ENCODE measurements around the gene CUL9.

The CUL9 gene

DNA sequence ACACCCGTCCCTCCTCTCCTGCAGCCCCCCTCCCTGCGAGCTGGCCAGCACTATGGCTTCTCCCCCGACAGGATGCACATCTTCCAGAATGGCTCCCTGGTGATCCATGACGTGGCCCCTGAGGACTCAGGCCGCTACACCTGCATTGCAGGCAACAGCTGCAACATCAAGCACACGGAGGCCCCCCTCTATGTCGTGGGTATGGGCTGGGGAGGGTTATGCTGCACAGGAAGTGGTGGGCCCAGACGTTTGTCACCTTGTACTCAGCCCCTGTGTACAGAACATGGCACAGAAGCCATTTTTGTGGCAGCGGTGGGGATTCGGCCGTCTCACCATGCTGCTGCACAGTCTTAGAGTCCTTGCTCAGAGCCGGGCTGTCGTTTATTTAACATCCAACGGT is 39.9 kb upstream of the CUL9 start:
- Histone ChIP-seq H3K27me3 (ENCODE audit: insufficient read depth, low read length, poor library complexity) (no peaks in the 10 kb centered on the region), H3K27ac (ENCODE audit: low read length) (peak overlapping the region; percentile 97), H3K9ac (ENCODE audit: low read depth, low read length) (peak overlapping the region; percentile 70), H2AFZ (ENCODE audit: low read depth, low read length) (peak overlapping the region; percentile 90), H3K9me3 (ENCODE audit: insufficient read depth, low read length, severe bottlenecking) (no peaks in the 10 kb centered on the region), H3K4me1 (ENCODE audit: insufficient read depth, low read length) (peaks cover 31% of the 10 kb centered on the region), H3K79me2 (ENCODE audit: insufficient read depth, low read length) (no peaks in the 10 kb centered on the region), H3K36me3 (ENCODE audit: insufficient read depth, low read length) (peaks cover 37% of the 10 kb centered on the region), H3K4me3 (ENCODE audit: low read depth in 1 of 2, low read length in 2 of 2) (peak overlapping the region; percentile 5 to 53; a peak in 3 of 4 replicates), H4K20me1 (ENCODE audit: insufficient read depth, low read length) (no peaks in the 10 kb centered on the region), H3K4me2 (ENCODE audit: insufficient read depth, low read length) (peak overlapping the region; percentile 73)
- peak; percentile 93 for DNase-seq
- ATAC-seq (ENCODE audit: insufficient read depth, low read depth) = peak; percentile 92
- TF ChIP-seq, protein P1, sequence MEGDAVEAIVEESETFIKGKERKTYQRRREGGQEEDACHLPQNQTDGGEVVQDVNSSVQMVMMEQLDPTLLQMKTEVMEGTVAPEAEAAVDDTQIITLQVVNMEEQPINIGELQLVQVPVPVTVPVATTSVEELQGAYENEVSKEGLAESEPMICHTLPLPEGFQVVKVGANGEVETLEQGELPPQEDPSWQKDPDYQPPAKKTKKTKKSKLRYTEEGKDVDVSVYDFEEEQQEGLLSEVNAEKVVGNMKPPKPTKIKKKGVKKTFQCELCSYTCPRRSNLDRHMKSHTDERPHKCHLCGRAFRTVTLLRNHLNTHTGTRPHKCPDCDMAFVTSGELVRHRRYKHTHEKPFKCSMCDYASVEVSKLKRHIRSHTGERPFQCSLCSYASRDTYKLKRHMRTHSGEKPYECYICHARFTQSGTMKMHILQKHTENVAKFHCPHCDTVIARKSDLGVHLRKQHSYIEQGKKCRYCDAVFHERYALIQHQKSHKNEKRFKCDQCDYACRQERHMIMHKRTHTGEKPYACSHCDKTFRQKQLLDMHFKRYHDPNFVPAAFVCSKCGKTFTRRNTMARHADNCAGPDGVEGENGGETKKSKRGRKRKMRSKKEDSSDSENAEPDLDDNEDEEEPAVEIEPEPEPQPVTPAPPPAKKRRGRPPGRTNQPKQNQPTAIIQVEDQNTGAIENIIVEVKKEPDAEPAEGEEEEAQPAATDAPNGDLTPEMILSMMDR (IDR thresholded peaks at IDR 0.05; ENCODE audit: borderline replicate concordance, extremely low read depth, low read length, poor library complexity, severe bottlenecking) = no peak
- no peak for TF ChIP-seq EZH2 (IDR thresholded peaks at IDR 0.05; ENCODE audit: borderline replicate concordance, low read depth, low read length, severe bottlenecking)

DNA sequence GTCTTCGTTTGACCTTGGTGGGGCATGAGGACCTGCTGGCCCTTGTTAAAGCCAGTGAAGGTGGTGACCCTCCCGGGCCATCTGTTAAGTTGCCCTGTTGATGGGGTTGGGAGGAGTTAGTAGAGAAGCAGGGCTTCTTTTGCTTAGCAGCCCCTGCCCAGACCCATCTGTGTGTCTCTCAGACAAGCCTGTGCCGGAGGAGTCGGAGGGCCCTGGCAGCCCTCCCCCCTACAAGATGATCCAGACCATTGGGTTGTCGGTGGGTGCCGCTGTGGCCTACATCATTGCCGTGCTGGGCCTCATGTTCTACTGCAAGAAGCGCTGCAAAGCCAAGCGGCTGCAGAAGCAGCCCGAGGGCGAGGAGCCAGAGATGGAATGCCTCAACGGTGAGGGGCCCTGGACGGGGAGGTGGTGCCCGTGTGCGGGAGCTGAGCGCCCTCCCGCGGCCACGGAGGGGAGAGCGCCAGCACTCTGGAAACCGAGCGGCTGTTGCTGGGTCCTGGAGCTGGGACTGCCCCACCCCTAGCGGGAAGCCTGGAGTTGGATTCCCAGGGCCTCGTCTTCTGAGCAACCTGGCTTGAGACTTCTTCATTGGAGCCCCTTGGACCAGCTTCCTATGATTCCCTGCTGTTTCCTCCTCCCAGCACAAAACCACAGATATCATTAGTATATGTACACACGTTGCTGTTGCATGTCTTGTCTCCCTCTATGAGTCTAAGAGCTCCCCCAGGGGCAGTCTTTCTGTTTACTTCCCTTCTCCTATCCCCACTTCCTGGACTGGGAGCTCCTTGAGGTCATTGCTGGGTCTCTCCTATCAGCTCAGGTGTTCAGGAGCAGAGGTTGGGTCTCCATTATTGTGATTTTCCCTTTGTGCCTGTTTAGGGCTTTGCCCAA is 38.5 kb upstream of the CUL9 start:
- Histone ChIP-seq H3K9me3 (ENCODE audit: insufficient read depth, low read length, severe bottlenecking) (no peaks in the 10 kb centered on the region), H3K9ac (ENCODE audit: low read depth, low read length) (peak overlapping the region; percentile 70), H3K27me3 (ENCODE audit: insufficient read depth, low read length, poor library complexity) (no peaks in the 10 kb centered on the region), H4K20me1 (ENCODE audit: insufficient read depth, low read length) (no peaks in the 10 kb centered on the region), H2AFZ (ENCODE audit: low read depth, low read length) (peak overlapping the region; percentile 90), H3K4me1 (ENCODE audit: insufficient read depth, low read length) (peaks cover 31% of the 10 kb centered on the region), H3K79me2 (ENCODE audit: insufficient read depth, low read length) (no peaks in the 10 kb centered on the region), H3K4me3 (ENCODE audit: low read depth in 1 of 2, low read length in 2 of 2) (peak overlapping the region in 1 of 2 experiments; percentile 53; a peak in 2 of 4 replicates), H3K4me2 (ENCODE audit: insufficient read depth, low read length) (peak overlapping the region; percentile 73), H3K27ac (ENCODE audit: low read length) (peak overlapping the region; percentile 97), H3K36me3 (ENCODE audit: insufficient read depth, low read length) (peaks cover 43% of the 10 kb centered on the region)
- DNase-seq = peak; percentile 87
- ATAC-seq (ENCODE audit: insufficient read depth, low read depth) = peak; percentile 70
- no peak for TF ChIP-seq EZH2 (IDR thresholded peaks at IDR 0.05; ENCODE audit: borderline replicate concordance, low read depth, low read length, severe bottlenecking)
- TF ChIP-seq, protein P1 (IDR thresholded peaks at IDR 0.05; ENCODE audit: borderline replicate concordance, extremely low read depth, low read length, poor library complexity, severe bottlenecking) = peak; percentile 99

GRCh38 chr6:43144879-43145278 is 37.1 kb upstream of the CUL9 start:
- Histone ChIP-seq H2AFZ (ENCODE audit: low read depth, low read length) (no peak overlapping the region), H3K9me3 (ENCODE audit: insufficient read depth, low read length, severe bottlenecking) (no peaks in the 10 kb centered on the region), H3K27me3 (ENCODE audit: insufficient read depth, low read length, poor library complexity) (no peaks in the 10 kb centered on the region), H3K4me1 (ENCODE audit: insufficient read depth, low read length) (peaks cover 31% of the 10 kb centered on the region), H4K20me1 (ENCODE audit: insufficient read depth, low read length) (no peaks in the 10 kb centered on the region), H3K4me3 (ENCODE audit: low read depth in 1 of 2, low read length in 2 of 2) (no peak overlapping the region), H3K9ac (ENCODE audit: low read depth, low read length) (no peak overlapping the region), H3K4me2 (ENCODE audit: insufficient read depth, low read length) (no peak overlapping the region), H3K79me2 (ENCODE audit: insufficient read depth, low read length) (no peaks in the 10 kb centered on the region), H3K27ac (ENCODE audit: low read length) (no peak overlapping the region), H3K36me3 (ENCODE audit: insufficient read depth, low read length) (peaks cover 35% of the 10 kb centered on the region)
- ATAC-seq (ENCODE audit: insufficient read depth, low read depth) = no peak
- TF ChIP-seq, protein P1 (IDR thresholded peaks at IDR 0.05; ENCODE audit: borderline replicate concordance, extremely low read depth, low read length, poor library complexity, severe bottlenecking) = no peak
- no peak for TF ChIP-seq EZH2 (IDR thresholded peaks at IDR 0.05; ENCODE audit: borderline replicate concordance, low read depth, low read length, severe bottlenecking)
- no peak for DNase-seq
